ENCODE measurements around the gene TRIM69.
"Not testable (repeated sequence)": the region's sequence is repeated elsewhere in the genome, so short reads cannot be mapped to it uniquely, and the experiment has no call there.

Gene TRIM69

GRCh38 chr15:44736181-44736765, at the start of gene TRIM69:
Gene TRIM69 (plus strand): TSS chr15:44736528. CDS start chr15:44736705, 177 bp downstream.
- DNase-seq: no peak

- DNase-seq: not testable (repeated sequence)
These were observed 47.0 kb upstream of the TRIM69 start for GRCh38 chr15:44689318-44689717.

- DNase-seq: not testable (repeated sequence)
These were observed 46.1 kb upstream of the TRIM69 start for GRCh38 chr15:44690245-44690644.

GRCh38 chr15:44692659-44693058, 43.7 kb upstream of the TRIM69 start:
- DNase-seq: no peak

- DNase-seq: no peak
These were observed 41.9 kb upstream of the TRIM69 start for GRCh38 chr15:44694416-44694815.

- DNase-seq: no peak
These were observed 41.0 kb upstream of the TRIM69 start for GRCh38 chr15:44695294-44695693.

GRCh38 chr15:44697014-44697413, 39.3 kb upstream of the TRIM69 start:
- no peak for DNase-seq

GRCh38 chr15:44698641-44699040, 37.7 kb upstream of the TRIM69 start:
- no peak for DNase-seq

- DNase-seq: not testable (repeated sequence)
These were observed 35.7 kb upstream of the TRIM69 start for GRCh38 chr15:44700676-44701075.

- no peak for DNase-seq
These were observed 30.3 kb upstream of the TRIM69 start for GRCh38 chr15:44705986-44706385.

- DNase-seq: no peak
These were observed 29.9 kb upstream of the TRIM69 start for GRCh38 chr15:44706401-44706800.

GRCh38 chr15:44706946-44707636, 29.2 kb upstream of the TRIM69 start:
- DNase-seq: no peak

- DNase-seq: no peak
These were observed 25.9 kb upstream of the TRIM69 start for GRCh38 chr15:44710236-44711095.

GRCh38 chr15:44711096-44711742, 25.1 kb upstream of the TRIM69 start, which contains the start of the genes B2M and PATL2:
Gene B2M (plus strand): TSS chr15:44711517. CDS start chr15:44711547, 30 bp downstream.
Gene PATL2 (minus strand): TSS chr15:44711323. CDS start chr15:44676490, 34,833 bp downstream.
- DNase-seq: peak; percentile 89

- DNase-seq: peak; percentile 39
These were observed 24.5 kb upstream of the TRIM69 start for GRCh38 chr15:44711743-44712345.

GRCh38 chr15:44712346-44713005, 23.9 kb upstream of the TRIM69 start:
- DNase-seq: peak; percentile 61

- peak; percentile 46 for DNase-seq
These were observed 23.0 kb upstream of the TRIM69 start for GRCh38 chr15:44713006-44713966.

GRCh38 chr15:44715142-44715796, 21.1 kb upstream of the TRIM69 start:
- no peak for DNase-seq

- DNase-seq: no peak
These were observed 20.5 kb upstream of the TRIM69 start for GRCh38 chr15:44715797-44716334.

All from kidney glomerular epithelial cell (primary cell).